ENCODE data around the gene SNX5. TPM values are rescaled to one million over a fixed set of nuclear protein-coding genes. Genes with fewer than 3 reads are reported as not detected.

The SNX5 gene
- total RNA-seq, 2 donors from 2014 or later: 175 to 201 TPM

GRCh38 chr20:17912916-17913315, 55.7 kb downstream of the SNX5 start:
- no peaks in the 10 kb centered on the region for H3K4me1 Mint-ChIP-seq
- ATAC-seq (replicated peaks): no peak
- no peaks in the 10 kb centered on the region for H3K36me3 Mint-ChIP-seq (ENCODE audit: low read depth)
- H3K4me3 Mint-ChIP-seq: no peak overlapping the region
- H3K27ac Mint-ChIP-seq: no peak overlapping the region
- H3K9me3 Mint-ChIP-seq: no peaks in the 10 kb centered on the region
- H3K27me3 Mint-ChIP-seq: peaks cover 27% of the 10 kb centered on the region

GRCh38 chr20:17911927-17912326, 56.7 kb downstream of the SNX5 start:
- Mint-ChIP-seq H3K9me3 (no peaks in the 10 kb centered on the region), H3K4me3 (no peak overlapping the region), H3K27ac (no peak overlapping the region), H3K36me3 (ENCODE audit: low read depth) (no peaks in the 10 kb centered on the region), H3K4me1 (no peaks in the 10 kb centered on the region), H3K27me3 (peaks cover 27% of the 10 kb centered on the region)
- ATAC-seq (replicated peaks): no peak

GRCh38 chr20:17910828-17911294, 57.7 kb downstream of the SNX5 start:
- no peak overlapping the region for H3K4me3 Mint-ChIP-seq
- H3K27me3 Mint-ChIP-seq: peaks cover 27% of the 10 kb centered on the region
- peak; percentile 47 for ATAC-seq (replicated peaks)
- H3K9me3 Mint-ChIP-seq: no peaks in the 10 kb centered on the region
- H3K27ac Mint-ChIP-seq: no peak overlapping the region
- H3K36me3 Mint-ChIP-seq (ENCODE audit: low read depth): no peaks in the 10 kb centered on the region
- no peaks in the 10 kb centered on the region for H3K4me1 Mint-ChIP-seq

- no peak overlapping the region for H3K27ac Mint-ChIP-seq
- no peak overlapping the region for H3K4me3 Mint-ChIP-seq
- H3K9me3 Mint-ChIP-seq: no peaks in the 10 kb centered on the region
- H3K27me3 Mint-ChIP-seq: peaks cover 27% of the 10 kb centered on the region
- no peaks in the 10 kb centered on the region for H3K36me3 Mint-ChIP-seq (ENCODE audit: low read depth)
- H3K4me1 Mint-ChIP-seq: no peaks in the 10 kb centered on the region
- no peak for ATAC-seq (replicated peaks)
Measured at GRCh38 chr20:17909869-17910321, 58.7 kb downstream of the SNX5 start.

GRCh38 chr20:17905544-17905943, 63.0 kb downstream of the SNX5 start:
- no peaks in the 10 kb centered on the region for H3K36me3 Mint-ChIP-seq (ENCODE audit: low read depth)
- H3K4me1 Mint-ChIP-seq: peaks cover 5% of the 10 kb centered on the region
- H3K27me3 Mint-ChIP-seq: peaks cover 16% of the 10 kb centered on the region
- H3K9me3 Mint-ChIP-seq: no peaks in the 10 kb centered on the region
- H3K27ac Mint-ChIP-seq: no peak overlapping the region
- H3K4me3 Mint-ChIP-seq: no peak overlapping the region
- ATAC-seq (replicated peaks): no peak

- peaks cover 5% of the 10 kb centered on the region for H3K4me1 Mint-ChIP-seq
- H3K27ac Mint-ChIP-seq: peak overlapping the region; percentile 68
Measured at GRCh38 chr20:17904027-17904426, 64.6 kb downstream of the SNX5 start.

GRCh38 chr20:17902531-17903083, 66.0 kb downstream of the SNX5 start:
- no peak for ATAC-seq (replicated peaks)
- H3K4me1 Mint-ChIP-seq: peaks cover 5% of the 10 kb centered on the region

More at GRCh38 chr20:17904027-17904426, 64.6 kb downstream of the SNX5 start:
- Mint-ChIP-seq H3K4me3 (peak overlapping the region; percentile 46), H3K9me3 (no peaks in the 10 kb centered on the region), H3K27me3 (peaks cover 15% of the 10 kb centered on the region), H3K36me3 (ENCODE audit: low read depth) (no peaks in the 10 kb centered on the region)
- ATAC-seq (replicated peaks): peak; percentile 99

GRCh38 chr20:17901971-17902370, 66.6 kb downstream of the SNX5 start:
- no peak overlapping the region for H3K27ac Mint-ChIP-seq
- peaks cover 5% of the 10 kb centered on the region for H3K4me1 Mint-ChIP-seq
- no peak overlapping the region for H3K4me3 Mint-ChIP-seq
- no peak for ATAC-seq (replicated peaks)
- no peaks in the 10 kb centered on the region for H3K9me3 Mint-ChIP-seq
- H3K36me3 Mint-ChIP-seq (ENCODE audit: low read depth): no peaks in the 10 kb centered on the region
- H3K27me3 Mint-ChIP-seq: peaks cover 21% of the 10 kb centered on the region

More at GRCh38 chr20:17902531-17903083, 66.0 kb downstream of the SNX5 start:
- H3K27ac Mint-ChIP-seq: no peak overlapping the region
- H3K36me3 Mint-ChIP-seq (ENCODE audit: low read depth): no peaks in the 10 kb centered on the region
- H3K4me3 Mint-ChIP-seq: no peak overlapping the region
- peaks cover 18% of the 10 kb centered on the region for H3K27me3 Mint-ChIP-seq
- no peaks in the 10 kb centered on the region for H3K9me3 Mint-ChIP-seq

GRCh38 chr20:17898548-17898994, 70.0 kb downstream of the SNX5 start:
- no peak for ATAC-seq (replicated peaks)
- Mint-ChIP-seq H3K27ac (no peak overlapping the region), H3K4me1 (peaks cover 17% of the 10 kb centered on the region), H3K4me3 (no peak overlapping the region), H3K27me3 (peaks cover 27% of the 10 kb centered on the region), H3K9me3 (no peaks in the 10 kb centered on the region), H3K36me3 (ENCODE audit: low read depth) (no peaks in the 10 kb centered on the region)

GRCh38 chr20:17897566-17898307, 70.9 kb downstream of the SNX5 start:
- H3K27me3 Mint-ChIP-seq: peaks cover 22% of the 10 kb centered on the region
- H3K27ac Mint-ChIP-seq: peak overlapping the region; percentile 53
- no peak overlapping the region for H3K4me3 Mint-ChIP-seq
- no peak for ATAC-seq (replicated peaks)
- H3K4me1 Mint-ChIP-seq: peaks cover 12% of the 10 kb centered on the region
- no peaks in the 10 kb centered on the region for H3K9me3 Mint-ChIP-seq
- no peaks in the 10 kb centered on the region for H3K36me3 Mint-ChIP-seq (ENCODE audit: low read depth)

GRCh38 chr20:17896771-17897369, 71.7 kb downstream of the SNX5 start:
- H3K27ac Mint-ChIP-seq: peak overlapping the region; percentile 53
- no peak overlapping the region for H3K4me3 Mint-ChIP-seq
- H3K27me3 Mint-ChIP-seq: peaks cover 22% of the 10 kb centered on the region
- no peaks in the 10 kb centered on the region for H3K9me3 Mint-ChIP-seq
- peak; percentile 82 for ATAC-seq (replicated peaks)
- H3K4me1 Mint-ChIP-seq: peaks cover 12% of the 10 kb centered on the region
- H3K36me3 Mint-ChIP-seq (ENCODE audit: low read depth): no peaks in the 10 kb centered on the region

- H3K36me3 Mint-ChIP-seq (ENCODE audit: low read depth): no peaks in the 10 kb centered on the region
- H3K4me3 Mint-ChIP-seq: peak overlapping the region; percentile 61
- H3K27me3 Mint-ChIP-seq: peaks cover 19% of the 10 kb centered on the region
- peaks cover 12% of the 10 kb centered on the region for H3K4me1 Mint-ChIP-seq
- no peaks in the 10 kb centered on the region for H3K9me3 Mint-ChIP-seq
- peak overlapping the region; percentile 58 for H3K27ac Mint-ChIP-seq
- ATAC-seq (replicated peaks): no peak
Measured at GRCh38 chr20:17896193-17896723, 72.3 kb downstream of the SNX5 start.

- H3K27me3 Mint-ChIP-seq: peaks cover 19% of the 10 kb centered on the region
- peak overlapping the region; percentile 61 for H3K4me3 Mint-ChIP-seq
- peaks cover 12% of the 10 kb centered on the region for H3K4me1 Mint-ChIP-seq
- peak; percentile 87 for ATAC-seq (replicated peaks)
- H3K36me3 Mint-ChIP-seq (ENCODE audit: low read depth): no peaks in the 10 kb centered on the region
- H3K9me3 Mint-ChIP-seq: no peaks in the 10 kb centered on the region
- peak overlapping the region; percentile 58 for H3K27ac Mint-ChIP-seq
Measured at GRCh38 chr20:17895641-17896171, 72.9 kb downstream of the SNX5 start.

- Mint-ChIP-seq H3K36me3 (ENCODE audit: low read depth) (no peaks in the 10 kb centered on the region), H3K4me3 (no peak overlapping the region), H3K27me3 (peaks cover 25% of the 10 kb centered on the region), H3K27ac (no peak overlapping the region), H3K9me3 (peaks cover 10% of the 10 kb centered on the region), H3K4me1 (peaks cover 12% of the 10 kb centered on the region)
- no peak for ATAC-seq (replicated peaks)
Measured at GRCh38 chr20:17893445-17893844, 75.1 kb downstream of the SNX5 start.
